Esophagus squamous epithelium (tissue), 5 donors: ENCODE results near the gene RAPGEF5. TPM values are rescaled to one million over a fixed set of nuclear protein-coding genes. Genes with fewer than 3 reads are reported as not detected.

Experiments used
- DNase-seq: peaks from one replicate; lab custom pipeline; 2025; lab: John Stamatoyannopoulos, UW
- H3K27ac ChIP-seq, 4 donors: fragments of 200-600 bp; sonication (generic); one replicate each; pipeline ENCODE4 v1.5.1; 2016 to 2019; ENCODE audit warnings: mild to moderate bottlenecking in 1 of 4
- H3K27me3 ChIP-seq, 4 donors: fragments of 200-600 bp; sonication (generic); 1 replicate in 3 of 4; 2 replicates in 1 of 4; pipeline versions ENCODE4 v1.5.1 to v1.6.0; 2017 to 2021; ENCODE audit warnings: antibody characterized with exemption in 1 of 4
- H3K36me3 ChIP-seq, 3 donors: fragments of 200-600 bp; sonication (generic); one replicate each; pipeline ENCODE4 v1.5.1; 2016 to 2019
- H3K4me1 ChIP-seq, 3 donors: fragments of 200-600 bp; sonication (generic); one replicate each; pipeline ENCODE4 v1.5.1; 2017 to 2019
- H3K4me3 ChIP-seq, 4 donors: fragments of 200-600 bp; sonication (generic); 1 replicate in 3 of 4; 2 replicates in 1 of 4; pipeline ENCODE4 v1.5.1; 2016 to 2019; ENCODE audit warnings: mild to moderate bottlenecking in 2 of 4, moderate library complexity in 1 of 4
- H3K9me3 ChIP-seq, 3 donors: fragments of 200-600 bp; sonication (generic); one replicate each; pipeline ENCODE4 v1.5.1; 2016 to 2019
- CTCF ChIP-seq, 6 experiments: fragments of 450-650 bp in 4 of 6; fragments of 200-600 bp in 2 of 6; sonication (generic) in 2 of 6; IDR thresholded peaks; one replicate each; pipeline ENCODE4 v1.5.1; 2016 to 2019; ENCODE audit warnings: antibody characterized with exemption in 6 of 6, mild to moderate bottlenecking in 4 of 6, moderate library complexity in 4 of 6
- POLR2A ChIP-seq, 4 donors: fragments of 450-650 bp; IDR thresholded peaks; one replicate each; pipeline ENCODE4 v1.6.1; 2017; ENCODE audit warnings: antibody characterized with exemption in 4 of 4, mild to moderate bottlenecking in 4 of 4, moderate library complexity in 3 of 4
- WGBS, 2 donors: methylation state at CpG; one replicate each; pipeline ENCODE4 v1.1.5; 2018; 5-methylcytosine and 5-hydroxymethylcytosine counted together
- intact Hi-C: fragments of 100-400 bp; cut with DNase I; formaldehyde crosslinking; loops from one replicate; pipeline ENCODE4 v1.15.0; 2022
- total RNA-seq, 4 donors: library from RNA; depleted of rRNA; stranded (reverse); fragments of >200 nt; gene quantifications; one replicate each; pipeline ENCODE4 v1.1.0, GENCODE V29; 2016
- donor health status: DM: yes; HTN: yes; CAD: no.

Gene RAPGEF5
- total RNA-seq, 4 donors from 2014 or later, result 16.9 to 50.5 (median 38.4) TPM

GRCh38 chr7:22267930-22268615, 88.9 kb downstream of the RAPGEF5 start:
- H3K4me3 ChIP-seq, result no peak overlapping the region
- TF ChIP-seq POLR2A (IDR thresholded peaks at IDR 0.05) (no peak), CTCF (IDR thresholded peaks at IDR 0.05) (no peak)
- 60 to 70% methylated on average over 4 of the region's 4 CpGs for WGBS, 2 donors
- H3K27me3 ChIP-seq, result no peaks in the 10 kb centered on the region
- peaks cover 0 to 13% (median 0%) of the 10 kb centered on the region in 3 donors for H3K36me3 ChIP-seq
- peaks cover 0 to 20% (median 10%) of the 10 kb centered on the region in 3 donors for H3K4me1 ChIP-seq
- DNase-seq, result no peak
- intact Hi-C loops, result no loop called here
- no peaks in the 10 kb centered on the region for H3K9me3 ChIP-seq
- no peak overlapping the region for H3K27ac ChIP-seq

DNA sequence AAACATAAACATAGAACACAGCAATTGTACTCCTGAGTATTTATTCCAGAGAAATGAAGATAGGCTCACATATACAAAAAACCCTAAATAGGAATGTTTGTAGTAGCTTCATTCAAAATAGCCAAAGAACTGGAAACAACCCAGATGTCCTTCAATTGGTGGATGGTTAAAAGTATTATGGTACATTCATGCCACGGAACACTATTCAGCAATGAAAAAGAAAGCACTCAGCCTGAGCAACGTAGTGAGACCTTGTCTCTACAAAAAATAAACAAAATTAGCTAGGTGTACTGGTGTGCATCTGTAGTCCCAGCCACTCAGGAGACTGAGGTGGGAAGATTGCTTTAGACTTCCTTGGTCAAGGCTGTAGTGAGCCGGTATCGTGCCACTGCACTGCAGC, 94.4 kb downstream of the RAPGEF5 start:
- intact Hi-C loops, result no loop called here
- no peak for DNase-seq
- no peak overlapping the region for H3K27ac ChIP-seq
- H3K4me3 ChIP-seq, result no peak overlapping the region
- peaks cover 0 to 21% (median 0%) of the 10 kb centered on the region in 3 donors for H3K36me3 ChIP-seq
- TF ChIP-seq POLR2A (IDR thresholded peaks at IDR 0.05), result no peak
- TF ChIP-seq CTCF (IDR thresholded peaks at IDR 0.05), result no peak
- WGBS, 2 donors, result 91 to 94% methylated on average over 4 of the region's 4 CpGs
- no peaks in the 10 kb centered on the region for H3K4me1 ChIP-seq
- no peaks in the 10 kb centered on the region for H3K9me3 ChIP-seq
- no peaks in the 10 kb centered on the region for H3K27me3 ChIP-seq

- no peak overlapping the region for H3K4me3 ChIP-seq
- H3K4me1 ChIP-seq, result no peaks in the 10 kb centered on the region
- peaks cover 0 to 8% (median 0%) of the 10 kb centered on the region in 3 donors for H3K36me3 ChIP-seq
- intact Hi-C loops, result no loop called here
- no peaks in the 10 kb centered on the region for H3K27me3 ChIP-seq
- no peak for DNase-seq
- H3K27ac ChIP-seq, result no peak overlapping the region
- H3K9me3 ChIP-seq, result no peaks in the 10 kb centered on the region
- TF ChIP-seq CTCF (IDR thresholded peaks at IDR 0.05), result no peak
- WGBS, 2 donors, result 52 to 62% methylated on average over 2 of the region's 2 CpGs
These were observed 100.3 kb downstream of the RAPGEF5 start for GRCh38 chr7:22256541-22257096.

GRCh38 chr7:22255834-22256233, 101.1 kb downstream of the RAPGEF5 start:
- intact Hi-C loops, result no loop called here
- WGBS, 2 donors, result 81% methylated on average over 1 of the region's 1 CpG

More at GRCh38 chr7:22255834-22256233, 101.1 kb downstream of the RAPGEF5 start:
- no peak overlapping the region for H3K27ac ChIP-seq
- DNase-seq, result no peak
- no peaks in the 10 kb centered on the region for H3K9me3 ChIP-seq
- no peaks in the 10 kb centered on the region for H3K27me3 ChIP-seq
- peaks cover 0 to 8% (median 0%) of the 10 kb centered on the region in 3 donors for H3K36me3 ChIP-seq
- H3K4me1 ChIP-seq, result no peaks in the 10 kb centered on the region
- no peak overlapping the region for H3K4me3 ChIP-seq
- no peak for TF ChIP-seq POLR2A (IDR thresholded peaks at IDR 0.05)
- TF ChIP-seq CTCF (IDR thresholded peaks at IDR 0.05), result no peak
